Left ventricle myocardium superior (tissue), 1 donor: ENCODE measurements around the gene SLC25A28. TPM values are rescaled to one million over a fixed set of nuclear protein-coding genes. Genes with fewer than 3 reads are reported as not detected.
A peak's percentile ranks its signal among the peaks of the same experiment; 100 is the strongest.
"Not testable (repeated sequence)": the region's sequence is repeated elsewhere in the genome, so short reads cannot be mapped to it uniquely, and the experiment has no call there.

ENCODE experiments used
- ATAC-seq: fragments of 200-7000 bp; cut with Tn5 transposase; one replicate; pipeline ENCODE4 v1.9.1; 2020; ENCODE audit warnings: mild to moderate bottlenecking, moderate library complexity
- DNase-seq: peaks from one replicate; pipeline ENCODE4 v3.0.0-alpha.2; 2020
- intact Hi-C: fragments of 100-400 bp; cut with micrococcal nuclease; formaldehyde crosslinking; loops from one replicate; pipeline ENCODE4 v1.11.0; 2022
- total RNA-seq: library from RNA; stranded (reverse); fragmentation: NEBNext Ultra II Directional; extraction: Animal tissue kit (Norgen Biotek cat#: 25700); gene quantifications from one replicate; pipeline ENCODE4 v1.2.1, GENCODE V29; 2021
- donor health status: DM: no; HTN: yes; CAD: no; lungs with severe emphysema.

SLC25A28 gene
- total RNA-seq, 1 donor from 2014 or later, result 43.1 TPM

DNA sequence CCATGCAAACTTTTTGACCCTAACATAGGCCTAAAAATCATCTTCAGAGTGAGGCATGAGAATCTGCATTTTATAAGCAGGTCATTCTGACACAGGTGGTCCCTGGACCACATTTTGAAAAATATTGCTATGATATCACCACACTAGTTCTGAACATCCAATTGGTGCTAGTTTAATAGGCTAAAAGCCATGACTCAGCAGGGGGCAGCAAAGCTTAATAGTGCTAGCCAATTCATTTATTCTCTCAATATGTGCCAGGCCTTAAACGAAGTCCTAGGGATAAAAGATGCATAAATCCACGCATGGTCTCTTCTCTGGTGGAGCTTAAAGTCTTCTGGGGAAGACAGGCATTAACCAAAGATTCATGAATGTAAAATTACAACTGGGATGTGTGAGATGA, 10.2 kb upstream of the SLC25A28 start:
- ATAC-seq (no peak), DNase-seq (no peak)
- intact Hi-C loops, result no loop called here

DNA sequence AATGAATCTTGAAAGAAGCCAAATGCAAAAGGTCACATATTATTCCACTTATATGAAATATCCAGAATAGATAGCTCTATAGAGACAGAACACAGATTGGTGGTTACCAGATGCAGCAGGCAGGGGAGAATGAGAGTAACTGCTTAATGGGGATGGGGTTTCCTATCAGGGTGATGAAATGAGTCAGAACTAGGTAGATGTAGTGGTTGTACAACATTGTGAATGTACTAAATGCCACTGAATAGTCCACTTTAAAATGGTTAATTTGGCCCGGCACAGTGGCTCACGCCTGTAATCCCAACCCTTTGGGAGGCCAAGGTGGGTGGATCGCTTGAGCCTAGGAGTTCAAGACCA, 9.4 kb upstream of the SLC25A28 start:
- intact Hi-C loops, result no loop called here
- no peak for ATAC-seq
- no peak for DNase-seq

DNA sequence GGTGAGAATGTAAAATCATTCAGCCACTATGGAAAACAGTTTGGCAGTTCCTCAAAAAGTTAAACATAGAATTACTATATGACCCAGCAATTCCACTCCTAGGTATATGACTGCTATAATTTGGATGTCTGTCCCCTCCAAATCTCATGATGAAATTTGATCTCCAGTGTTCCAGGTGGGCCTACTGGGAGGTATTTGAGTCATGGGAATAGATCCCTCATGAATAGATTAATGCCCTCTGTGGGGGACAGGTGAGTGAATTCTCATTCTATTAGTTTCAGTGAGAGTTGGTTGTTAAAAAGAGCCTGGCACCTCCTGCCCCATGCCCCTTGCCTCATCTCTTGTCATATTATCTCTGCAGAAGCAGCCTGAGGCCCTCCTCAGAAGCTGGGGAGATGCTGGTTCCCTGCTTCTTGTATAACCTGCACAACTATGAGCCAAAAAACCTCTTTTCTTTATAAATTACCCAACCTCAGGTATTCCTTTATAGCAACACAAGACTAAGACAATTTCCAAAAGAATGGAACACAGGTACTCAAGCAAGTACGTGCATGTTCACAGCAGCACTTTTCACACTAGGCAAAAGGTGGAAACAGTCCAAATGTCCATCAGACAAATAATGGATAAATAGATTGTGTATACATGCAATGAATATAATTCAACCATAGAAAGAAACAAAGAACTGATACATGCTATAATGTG, 8.8 kb upstream of the SLC25A28 start:
- intact Hi-C loops, result no loop called here
- DNase-seq (no peak), ATAC-seq (no peak)

DNA sequence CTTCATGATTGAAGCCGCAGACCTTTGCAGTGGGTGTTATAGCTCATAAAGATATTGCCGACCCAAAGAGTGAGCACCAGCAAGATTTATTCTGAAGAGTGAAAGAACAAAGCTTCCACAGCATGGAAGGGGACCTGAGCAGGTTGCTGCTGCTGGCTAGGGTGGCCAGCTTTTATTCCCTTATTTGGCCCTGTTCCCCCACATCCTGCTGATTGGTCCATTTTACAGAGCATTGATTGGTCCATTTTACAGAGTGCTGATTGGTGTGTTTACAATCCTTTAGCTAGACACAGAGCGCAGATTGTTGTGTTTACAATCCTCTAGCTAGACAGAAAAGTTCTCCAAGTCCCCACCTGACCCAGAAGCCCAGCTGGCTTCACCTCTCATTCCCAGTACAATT, 4.9 kb upstream of the SLC25A28 start:
- ATAC-seq, DNase-seq, intact Hi-C loops: not testable (repeated sequence)

DNA sequence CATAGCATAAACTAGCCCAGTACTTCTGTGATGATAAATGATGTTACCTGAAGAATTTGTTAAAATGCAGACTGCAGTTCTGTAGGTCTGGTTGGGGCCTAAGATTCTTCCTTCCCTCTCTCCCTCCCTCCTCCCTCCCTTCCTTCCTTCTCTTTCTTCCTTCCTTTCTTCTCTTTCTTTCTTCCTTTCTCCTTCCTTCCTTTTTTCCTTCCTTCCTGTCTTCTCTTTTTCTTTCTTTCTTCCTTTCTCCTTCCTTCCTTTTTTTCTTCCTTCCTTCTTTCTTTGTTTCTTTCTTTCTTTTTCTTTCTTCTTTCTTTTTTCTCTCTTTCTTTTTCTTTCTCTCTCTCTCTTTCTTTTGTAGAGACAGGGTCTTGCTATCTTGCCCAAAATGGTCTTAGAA, 3.7 kb upstream of the SLC25A28 start:
- intact Hi-C loops, result no loop called here
- DNase-seq (no peak), ATAC-seq (no peak)

DNA sequence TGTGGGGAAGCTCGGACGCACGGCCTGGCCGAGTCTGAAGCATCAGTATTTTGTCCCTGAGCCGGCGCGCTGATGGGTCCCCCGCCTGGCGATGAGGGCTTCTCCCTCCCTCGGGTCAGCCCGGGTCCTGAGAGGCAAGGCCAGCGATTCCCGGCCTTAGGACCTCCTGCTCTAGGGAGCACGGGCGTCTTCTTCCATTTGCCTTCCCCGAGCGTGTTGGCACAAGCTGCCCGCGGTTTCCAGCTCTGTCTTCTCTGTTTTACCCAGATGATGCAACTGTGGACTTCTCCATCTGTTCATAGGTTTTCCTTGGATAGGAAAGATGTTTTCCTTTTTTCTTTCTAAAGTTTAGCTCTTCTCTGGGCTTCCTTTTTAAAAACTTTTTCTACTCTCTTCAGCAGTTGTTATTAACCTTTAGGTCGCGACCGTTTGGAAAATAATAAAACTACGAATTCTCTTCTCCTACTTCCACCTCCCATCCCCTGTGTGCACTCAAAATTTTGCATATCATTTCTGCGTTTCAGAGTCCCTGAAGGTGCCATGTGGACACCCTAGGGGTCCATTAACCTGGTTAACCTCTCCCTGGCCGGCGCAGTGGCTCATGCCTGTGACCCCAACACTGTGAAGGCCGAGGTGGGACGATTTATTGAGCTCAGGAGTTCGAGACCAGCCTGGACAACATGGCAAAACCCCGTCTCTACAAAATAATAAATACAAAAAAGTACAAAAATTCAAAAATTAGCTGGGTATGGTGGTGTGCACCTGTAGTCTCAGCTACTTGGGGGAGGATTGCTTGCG, 1.4 kb upstream of the SLC25A28 start:
- DNase-seq (no peak), ATAC-seq (peak; percentile 15)
- intact Hi-C loops, result no loop called here

DNA sequence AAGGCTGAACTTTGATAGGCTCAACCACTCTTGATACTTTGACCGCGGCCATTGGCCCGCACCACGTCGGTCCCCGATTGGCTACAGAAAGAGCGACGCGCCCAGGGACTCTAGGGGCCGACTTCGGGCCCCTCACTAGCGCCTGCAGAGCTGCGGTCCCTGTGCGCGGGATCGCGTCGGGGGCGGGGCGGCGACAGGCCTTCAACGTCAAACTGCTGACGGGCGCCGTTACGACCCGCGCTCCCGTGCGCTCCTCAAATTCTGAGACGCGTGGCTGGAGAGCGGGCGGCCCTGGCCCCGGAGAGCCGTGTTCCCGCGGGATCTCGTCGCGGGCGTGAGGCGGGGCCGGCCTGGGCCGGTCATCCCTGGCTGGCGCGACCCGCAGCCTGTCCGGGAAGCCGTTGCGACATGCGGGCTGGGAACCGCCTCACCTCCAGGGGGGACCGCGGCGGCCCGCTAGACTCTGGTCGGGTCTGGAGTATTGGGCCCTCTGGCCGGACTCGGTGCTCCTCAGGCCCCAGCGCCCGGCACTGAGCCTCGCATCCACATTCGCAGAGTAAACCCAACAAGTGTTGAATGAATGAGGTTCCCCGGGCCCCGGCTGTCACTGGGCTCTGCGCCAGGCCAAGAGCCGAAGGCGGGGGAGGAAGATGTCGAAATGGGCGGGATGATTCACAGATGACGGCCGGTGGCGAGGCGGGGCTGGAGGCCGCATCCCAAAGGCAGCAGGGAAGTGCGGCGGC, 643 bp upstream of the SLC25A28 start:
- ATAC-seq, result peak; percentile 94

DNA sequence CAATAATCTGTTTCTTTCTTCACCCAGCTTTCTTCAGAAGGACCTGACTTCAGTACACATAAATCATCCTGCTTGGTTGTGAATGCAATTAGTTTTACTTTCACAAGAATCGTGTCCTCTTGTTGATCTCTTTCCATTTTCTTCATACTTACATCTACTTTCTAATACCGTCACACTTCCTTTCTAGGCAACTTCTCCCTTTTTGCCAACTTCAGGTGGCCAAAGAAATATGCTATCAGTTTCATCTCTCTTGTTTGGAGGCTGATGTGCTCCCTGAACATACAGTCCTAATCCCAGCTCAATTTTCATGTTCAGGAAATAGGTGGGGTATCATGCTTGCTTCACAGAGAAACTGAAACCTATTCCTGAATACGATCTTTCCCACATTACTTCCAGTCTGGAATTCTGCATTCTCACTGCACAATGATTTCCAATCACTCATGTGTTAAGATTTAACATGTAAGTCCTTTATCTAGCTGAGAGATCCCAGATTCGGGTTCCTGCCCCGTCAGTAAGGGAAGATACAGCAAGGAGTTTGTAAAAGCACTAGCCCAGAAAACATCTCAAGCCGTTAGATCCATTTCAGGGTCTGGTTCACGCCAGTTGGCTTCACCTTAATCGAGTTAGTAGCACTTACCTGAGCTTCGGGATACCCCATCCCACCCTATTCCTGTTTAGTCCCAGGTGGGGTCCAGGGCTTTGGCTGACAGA, 994 bp downstream of the SLC25A28 start:
- ATAC-seq (no peak), DNase-seq (no peak)
- intact Hi-C loops, result loop anchor here (5.0 kb wide), 1 partner anchor 187 kb away; the partner anchor contains the start of gene GOT1

More for the DNA sequence above, 643 bp upstream of the SLC25A28 start:
- intact Hi-C loops, result no loop called here
- peak; percentile 95 for DNase-seq

DNA sequence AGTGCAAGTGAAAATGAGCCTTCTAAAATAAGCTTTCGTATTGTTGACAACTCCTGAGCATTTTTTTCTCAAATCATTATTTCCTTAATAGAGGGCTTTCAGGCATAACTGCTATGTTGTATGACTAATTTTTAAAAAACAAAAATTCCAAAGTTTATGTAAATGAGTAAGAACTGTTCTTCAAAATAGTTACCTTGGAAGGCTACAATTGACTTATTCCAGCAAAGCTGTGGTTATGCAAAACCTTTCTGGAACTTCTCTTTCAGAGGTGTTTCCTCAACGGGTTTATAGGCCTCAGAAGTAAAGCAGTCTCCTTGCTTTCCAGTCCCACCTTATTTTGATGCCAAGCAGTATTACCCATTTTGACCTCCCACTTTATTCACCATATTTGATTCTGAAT, 2.5 kb downstream of the SLC25A28 start:
- DNase-seq (no peak), ATAC-seq (no peak)
- intact Hi-C loops, result loop anchor here (5.0 kb wide), 1 partner anchor 185 kb away; the partner anchor contains the start of gene GOT1

DNA sequence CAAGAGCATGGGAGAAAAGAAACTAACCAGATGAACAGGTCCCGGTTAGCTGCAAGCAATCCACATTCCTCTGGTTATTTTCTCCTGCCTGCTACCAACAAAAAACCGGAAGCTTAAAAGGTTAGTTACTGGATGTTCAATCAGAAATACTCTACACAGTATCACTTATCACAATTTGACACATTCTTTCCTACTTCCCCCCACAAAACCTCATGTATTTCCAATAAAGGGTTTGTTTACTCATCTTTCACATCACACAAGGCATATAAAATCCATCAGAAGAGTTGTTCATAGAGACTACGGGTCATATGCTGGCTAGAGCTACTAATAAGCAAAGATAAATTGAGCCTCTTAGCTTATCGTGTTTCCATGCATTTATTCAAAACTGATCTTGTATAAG, 4.8 kb downstream of the SLC25A28 start:
- no peak for DNase-seq
- no peak for ATAC-seq
- intact Hi-C loops, result loop anchor here (5.0 kb wide), 1 partner anchor 183 kb away; the partner anchor contains the start of gene GOT1

DNA sequence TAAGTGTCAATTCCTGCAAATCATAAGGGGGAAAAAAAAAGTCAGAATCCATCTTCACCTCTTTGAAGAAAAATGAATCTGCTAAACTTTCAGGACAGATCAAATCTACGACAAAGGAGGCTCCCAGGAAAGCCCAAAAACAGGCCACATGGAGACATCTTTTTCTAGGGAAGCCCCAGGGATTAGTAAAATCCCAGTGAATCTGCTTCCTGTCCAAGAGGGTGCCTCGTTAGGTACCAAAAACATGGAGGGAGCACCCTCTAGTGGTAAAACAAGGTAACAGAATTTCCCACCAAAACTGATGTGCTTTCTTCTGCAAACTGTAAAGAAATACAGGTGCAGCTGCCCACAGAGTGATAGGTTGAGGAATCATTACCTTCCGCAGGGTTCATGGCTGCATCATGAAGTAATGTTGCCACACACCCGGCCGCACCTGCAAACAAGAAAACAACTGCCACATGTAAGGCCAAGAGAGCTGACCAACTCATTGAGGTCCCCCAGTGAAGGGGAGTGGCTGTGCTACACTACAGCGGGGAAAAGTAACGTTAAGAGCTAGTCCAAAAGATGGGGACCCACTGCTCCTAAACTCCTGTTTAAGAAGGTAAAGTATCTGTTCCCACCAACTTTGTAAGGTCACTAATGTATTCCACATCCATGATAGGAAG, 7.9 kb downstream of the SLC25A28 start:
- DNase-seq (no peak), ATAC-seq (peak; percentile 74)
- intact Hi-C loops, result no loop called here

DNA sequence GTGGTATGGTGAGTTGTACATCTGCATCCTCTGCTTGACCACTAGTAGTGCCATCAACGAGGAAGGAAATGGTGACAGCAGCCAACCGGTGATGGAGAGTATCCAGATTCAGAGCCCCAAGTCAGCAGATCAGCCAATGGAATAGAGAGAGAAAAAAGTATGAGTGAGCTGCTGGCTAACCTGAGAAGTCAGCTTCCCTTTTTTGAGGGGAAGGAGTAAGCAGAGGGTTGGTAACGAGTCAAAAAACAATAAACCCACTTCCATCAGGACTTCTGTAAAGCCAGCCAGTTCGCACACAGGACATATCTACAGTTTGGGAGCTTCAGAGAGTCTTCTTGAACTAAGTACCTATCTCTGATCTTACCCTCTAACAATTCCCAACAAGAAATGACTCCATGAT, 8.9 kb downstream of the SLC25A28 start:
- intact Hi-C loops, result no loop called here
- no peak for ATAC-seq
- DNase-seq, result no peak

DNA sequence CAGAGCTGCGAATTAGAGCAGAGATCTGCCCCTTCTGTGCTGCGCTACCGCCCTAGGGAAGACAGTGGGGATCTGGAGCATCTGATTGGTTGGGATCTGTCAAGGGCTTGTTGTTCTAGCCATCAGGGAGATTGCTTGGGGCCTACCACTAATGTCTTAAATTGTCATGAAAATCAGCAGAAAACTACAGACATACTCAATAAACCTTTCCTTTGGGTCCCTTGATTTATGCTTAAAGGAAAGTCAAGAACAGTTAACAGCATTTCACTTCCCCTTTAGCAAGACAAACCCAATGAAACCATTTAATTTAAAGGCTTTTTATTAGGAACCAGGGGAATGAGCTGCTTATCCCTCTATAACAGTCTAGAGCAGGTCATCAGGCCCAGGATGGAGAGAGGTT, 10.0 kb downstream of the SLC25A28 start:
- no peak for ATAC-seq
- DNase-seq, result no peak
- intact Hi-C loops, result no loop called here

DNA sequence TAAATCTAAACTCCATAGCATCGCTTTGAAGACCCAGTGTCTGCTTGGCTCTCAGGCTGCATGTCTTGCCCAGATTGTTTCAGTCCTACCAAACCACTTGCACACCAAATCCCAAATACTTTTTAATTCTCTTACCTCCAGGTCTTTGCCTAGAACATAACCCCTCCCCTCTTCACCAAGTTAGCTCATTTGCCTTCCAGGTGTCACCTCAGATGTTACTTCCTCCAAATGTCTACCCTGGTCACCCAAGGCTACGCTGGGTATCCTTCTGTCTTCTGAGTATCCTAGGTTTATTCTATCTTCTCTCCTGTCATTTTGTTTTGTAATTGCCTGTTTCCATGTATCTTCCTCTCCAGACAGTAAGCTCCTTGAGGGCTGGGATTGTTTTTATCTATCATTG, 11.1 kb downstream of the SLC25A28 start:
- DNase-seq, result no peak
- ATAC-seq, result no peak
- intact Hi-C loops, result no loop called here

DNA sequence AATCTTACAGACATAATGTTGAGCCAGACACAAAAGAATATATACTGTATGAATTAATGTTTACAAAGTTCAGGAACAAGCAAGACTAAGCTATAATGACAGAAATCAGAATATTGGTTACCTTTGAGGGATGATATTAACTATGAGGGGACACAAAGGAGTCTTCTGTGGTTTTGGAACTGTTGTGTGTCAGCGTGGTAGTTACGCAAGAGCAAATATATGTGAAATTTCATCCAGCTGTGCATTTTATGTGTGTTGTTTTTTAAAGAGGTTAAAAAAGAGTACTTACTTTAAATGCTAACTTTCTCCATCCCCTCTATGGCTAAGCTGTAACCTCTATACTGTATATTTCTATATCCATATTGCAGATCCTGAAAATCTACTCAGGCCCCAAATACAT, 14.9 kb downstream of the SLC25A28 start:
- intact Hi-C loops, result no loop called here
- ATAC-seq, result no peak
- no peak for DNase-seq

DNA sequence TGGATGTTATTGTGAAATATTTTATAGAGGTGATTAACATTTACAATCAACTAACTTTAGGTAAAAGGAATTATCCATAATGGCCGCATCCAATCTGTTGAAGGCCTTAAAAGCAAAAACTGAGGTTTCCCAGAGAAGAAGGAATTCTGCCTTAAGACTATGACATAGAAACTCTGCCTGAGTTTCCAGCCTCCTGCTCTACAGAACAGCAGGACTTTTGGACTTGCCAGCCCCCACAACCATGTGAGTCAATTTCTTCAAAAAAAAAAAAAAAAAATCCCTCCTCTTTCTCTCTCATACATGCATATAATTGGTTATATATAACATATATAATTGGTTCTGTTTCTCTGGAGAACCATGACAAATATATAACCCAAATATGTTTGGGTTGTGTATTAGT, 15.4 kb downstream of the SLC25A28 start:
- intact Hi-C loops, result no loop called here
- DNase-seq (no peak), ATAC-seq (no peak)

DNA sequence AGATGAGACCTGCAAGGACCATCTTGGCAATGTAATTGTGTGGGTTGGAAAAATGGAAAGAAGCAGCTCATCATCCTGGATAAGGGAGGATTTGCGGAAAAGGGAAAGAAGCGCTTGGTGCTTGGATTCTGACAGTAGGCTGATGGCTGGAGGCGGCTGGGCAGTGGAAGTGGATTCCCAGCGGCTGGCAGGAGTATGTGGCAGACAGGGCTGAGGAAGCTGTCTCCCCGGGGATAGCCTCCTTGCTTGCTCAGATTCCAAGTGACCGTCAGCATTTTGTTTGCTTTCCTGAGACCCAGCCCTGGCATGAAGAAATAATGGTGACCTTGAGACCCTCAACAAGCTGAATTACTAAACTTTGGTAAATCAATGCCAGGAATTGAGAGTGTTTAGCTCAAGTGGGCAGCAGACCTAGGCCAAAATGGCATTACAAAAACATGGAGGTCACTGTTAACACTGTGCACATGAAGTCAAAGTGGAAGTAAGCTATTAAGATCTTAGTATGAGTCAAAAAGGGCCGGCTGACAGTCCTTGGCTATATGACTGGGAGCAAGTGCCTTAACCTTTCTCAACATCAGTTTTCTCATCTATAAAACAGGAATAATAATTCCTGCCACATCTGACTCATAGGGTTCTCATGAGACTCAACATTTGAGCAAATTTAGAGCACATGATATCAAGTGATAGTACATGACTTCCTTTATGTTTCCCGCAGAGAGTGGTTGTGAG, 21.3 kb downstream of the SLC25A28 start:
- intact Hi-C loops, result no loop called here
- no peak for DNase-seq
- no peak for ATAC-seq

DNA sequence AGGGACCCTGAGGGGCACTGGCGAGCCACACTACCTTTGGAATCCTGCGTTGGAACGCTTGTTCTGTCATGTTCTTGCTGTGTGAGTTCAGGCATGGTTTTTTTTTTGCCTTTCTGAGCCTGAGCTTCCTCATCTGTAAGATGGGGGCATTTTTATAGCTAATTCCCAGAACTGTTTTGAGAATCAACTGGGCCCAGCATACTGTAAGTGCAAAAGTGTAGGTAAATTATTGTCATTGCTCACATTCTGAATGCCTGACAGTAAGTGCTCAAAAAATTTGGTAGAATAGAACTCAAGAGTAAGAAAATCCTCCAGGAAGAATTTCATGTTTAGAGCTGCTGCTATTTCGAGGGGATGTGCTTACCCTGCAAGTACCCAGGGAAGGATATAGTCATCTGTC, 22.2 kb downstream of the SLC25A28 start:
- intact Hi-C loops, result no loop called here
- no peak for ATAC-seq

More for the DNA sequence above, 22.2 kb downstream of the SLC25A28 start:
- DNase-seq, result no peak
